Lower leg skin (tissue), 4 donors: Measurements from ENCODE around the gene MYRIP. TPM values are rescaled to one million over a fixed set of nuclear protein-coding genes. Genes with fewer than 3 reads are reported as not detected.
"Not testable (repeated sequence)": the region's sequence is repeated elsewhere in the genome, so short reads cannot be mapped to it uniquely, and the experiment has no call there.

ENCODE experiments used
- DNase-seq, 2 donors: peaks; one replicate each; pipeline ENCODE4 v3.0.0-alpha.2; 2019; ENCODE audit warnings: low spot score in 2 of 2
- H3K4me3 ChIP-seq: fragments of 200-600 bp; sonication (generic); 2 replicates; pipeline ENCODE4 v1.5.1; 2017; ENCODE audit warnings: mild to moderate bottlenecking, low read depth; ENCODE audit not compliant: poor library complexity, severe bottlenecking
- CTCF ChIP-seq, 3 donors: fragments of 450-650 bp; IDR thresholded peaks; one replicate each; pipeline ENCODE4 v1.5.1; 2016; ENCODE audit warnings: antibody characterized with exemption in 3 of 3, mild to moderate bottlenecking in 3 of 3, moderate library complexity in 2 of 3
- POLR2A ChIP-seq, 2 donors: fragments of 450-650 bp; IDR thresholded peaks; one replicate each; pipeline ENCODE4 v1.6.1; 2016 to 2017; ENCODE audit warnings: antibody characterized with exemption in 2 of 2, mild to moderate bottlenecking in 1 of 2, moderate library complexity in 1 of 2
- WGBS, 2 donors: methylation state at CpG; one replicate each; pipeline ENCODE4 v1.1.5; 2018; 5-methylcytosine and 5-hydroxymethylcytosine counted together
- intact Hi-C: fragments of 100-400 bp; cut with DNase I; formaldehyde crosslinking; loops from one replicate; pipeline ENCODE4 v1.15.0; 2023; ENCODE audit warnings: low total_unique reads
- total RNA-seq, 4 donors: library from RNA; depleted of rRNA; stranded (reverse); fragments of >200 nt; gene quantifications; one replicate each; pipeline ENCODE4 v1.1.0, GENCODE V29; 2016

MYRIP gene
- total RNA-seq, 4 donors from 2014 or later = 1.2 to 2.9 (median 1.5) TPM

- WGBS, 2 donors = 94 to 100% methylated on average over 1 of the region's 1 CpG
These were observed 248.4 kb downstream of the MYRIP start for GRCh38 chr3:40057786-40058185.

GRCh38 chr3:40068636-40069035 lies 259.2 kb downstream of the MYRIP start:
- DNase-seq = peak in 1 of 2 donors; percentile 28
- 53 to 55% methylated on average over 4 of the region's 4 CpGs for WGBS, 2 donors
- H3K4me3 ChIP-seq = no peak overlapping the region
- intact Hi-C loops = no loop called here
- TF ChIP-seq POLR2A (IDR thresholded peaks at IDR 0.05) (no peak), CTCF (IDR thresholded peaks at IDR 0.05) (no peak)

More at GRCh38 chr3:40057786-40058185, 248.4 kb downstream of the MYRIP start:
- H3K4me3 ChIP-seq = no peak overlapping the region
- intact Hi-C loops = no loop called here
- TF ChIP-seq POLR2A (IDR thresholded peaks at IDR 0.05) (no peak), CTCF (IDR thresholded peaks at IDR 0.05) (no peak)
- DNase-seq = no peak

DNA sequence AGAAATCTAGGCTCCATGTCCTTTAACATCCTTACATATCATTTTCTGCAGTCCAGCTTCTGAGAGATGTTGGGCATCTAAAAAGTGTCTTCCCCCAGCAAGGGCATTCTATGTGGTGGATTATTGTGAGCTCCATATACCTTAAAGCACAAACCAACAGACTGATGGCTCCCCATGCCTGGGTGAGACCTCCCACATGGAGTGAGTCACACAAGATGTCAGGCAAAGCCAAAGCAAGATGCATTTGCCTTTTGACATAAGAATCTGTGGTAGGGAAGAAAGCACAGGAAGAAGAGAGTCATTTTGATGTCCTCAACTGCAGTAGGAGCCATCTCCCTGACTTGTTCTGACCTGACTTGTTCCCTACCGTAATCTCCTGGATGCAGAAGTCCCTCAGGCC lies 261.4 kb downstream of the MYRIP start:
- DNase-seq = no peak
- intact Hi-C loops = no loop called here
- TF ChIP-seq POLR2A (IDR thresholded peaks at IDR 0.05) = no peak
- no peak for TF ChIP-seq CTCF (IDR thresholded peaks at IDR 0.05)
- WGBS, 2 donors = 78 to 82% methylated on average over 1 of the region's 1 CpG
- H3K4me3 ChIP-seq = no peak overlapping the region

DNA sequence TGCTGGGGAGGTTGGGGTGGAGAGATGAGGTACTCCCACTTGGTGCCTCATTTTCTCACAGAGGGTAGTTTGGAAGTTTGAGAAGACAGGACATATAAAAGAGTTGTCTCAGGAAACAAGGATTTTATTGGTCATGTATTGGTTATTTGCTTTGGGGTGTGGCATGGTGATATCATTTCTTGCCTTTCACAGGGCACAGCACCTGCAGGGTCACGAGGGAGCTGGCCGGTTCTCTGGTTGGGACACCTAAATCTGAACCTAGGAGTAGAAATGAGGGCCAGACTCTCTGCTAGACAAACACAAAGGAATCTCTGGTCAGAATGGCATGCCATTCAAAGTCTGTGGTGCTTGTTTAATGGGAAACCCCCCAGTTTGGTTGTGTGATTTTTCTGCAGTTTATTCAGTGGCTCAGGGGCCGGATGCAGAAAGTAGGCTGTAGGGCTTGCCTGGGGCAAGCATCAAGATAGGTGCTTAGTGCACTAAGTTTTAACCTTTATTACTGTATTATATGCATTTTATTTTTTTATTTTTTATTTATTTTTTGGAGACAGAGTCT lies 262.4 kb downstream of the MYRIP start:
- DNase-seq = no peak
- 95 to 97% methylated on average over 3 of the region's 3 CpGs for WGBS, 2 donors
- H3K4me3 ChIP-seq = no peak overlapping the region
- TF ChIP-seq POLR2A (IDR thresholded peaks at IDR 0.05) = no peak
- no peak for TF ChIP-seq CTCF (IDR thresholded peaks at IDR 0.05)
- intact Hi-C loops = no loop called here

- 71 to 77% methylated on average over 11 of the region's 11 CpGs for WGBS, 2 donors
- TF ChIP-seq POLR2A (IDR thresholded peaks at IDR 0.05) (no peak), CTCF (IDR thresholded peaks at IDR 0.05) (no peak)
- DNase-seq = no peak
- H3K4me3 ChIP-seq = no peak overlapping the region
- intact Hi-C loops = no loop called here
These were observed 264.1 kb downstream of the MYRIP start for GRCh38 chr3:40073310-40074007.

- WGBS, 2 donors = 72 to 82% methylated on average over 6 of the region's 6 CpGs
- H3K4me3 ChIP-seq, DNase-seq, intact Hi-C loops: not testable (repeated sequence)
These were observed 267.7 kb downstream of the MYRIP start for GRCh38 chr3:40077139-40077538.

GRCh38 chr3:40077828-40078492 lies 268.6 kb downstream of the MYRIP start:
- DNase-seq = not testable (repeated sequence)

More at GRCh38 chr3:40077828-40078492, 268.6 kb downstream of the MYRIP start:
- intact Hi-C loops, H3K4me3 ChIP-seq: not testable (repeated sequence)
- WGBS, 2 donors = 97 to 98% methylated on average over 27 to 40 of the region's 41 CpGs
